Measurements from ENCODE around the gene INTS7. TPM values are rescaled to one million over a fixed set of nuclear protein-coding genes. Genes with fewer than 3 reads are reported as not detected.

Gene INTS7
- total RNA-seq, 2 donors from 2014 or later, result 11.0 to 18.5 TPM

DNA sequence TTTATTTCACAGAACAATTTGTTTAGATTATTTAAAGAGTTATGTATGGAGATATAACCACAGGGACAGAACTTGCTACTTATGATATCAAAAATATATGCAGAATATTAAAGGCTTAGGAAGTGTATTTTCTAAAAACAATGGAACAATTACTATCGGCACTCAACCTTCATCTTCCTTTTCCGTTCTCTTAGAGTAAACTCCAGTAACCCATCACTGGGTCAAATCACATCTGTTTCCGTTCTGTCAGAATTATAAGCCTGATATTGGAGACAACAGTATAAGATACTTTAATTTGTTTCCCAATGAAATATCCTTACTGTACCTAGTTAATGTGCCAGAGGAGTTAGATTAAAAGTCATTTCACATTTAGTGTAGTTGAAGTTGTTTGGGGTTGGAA lies 32.4 kb upstream of the INTS7 start:
- no peak overlapping the region for H3K27ac ChIP-seq
- no peak for DNase-seq
- no peaks in the 10 kb centered on the region for H3K4me1 ChIP-seq
- H3K9me3 ChIP-seq, result no peaks in the 10 kb centered on the region
- no peaks in the 10 kb centered on the region for H3K27me3 ChIP-seq
- no peak overlapping the region for H3K4me3 ChIP-seq
- intact Hi-C loops (cut with DNase I), result no loop called here
- TF ChIP-seq, protein P1, sequence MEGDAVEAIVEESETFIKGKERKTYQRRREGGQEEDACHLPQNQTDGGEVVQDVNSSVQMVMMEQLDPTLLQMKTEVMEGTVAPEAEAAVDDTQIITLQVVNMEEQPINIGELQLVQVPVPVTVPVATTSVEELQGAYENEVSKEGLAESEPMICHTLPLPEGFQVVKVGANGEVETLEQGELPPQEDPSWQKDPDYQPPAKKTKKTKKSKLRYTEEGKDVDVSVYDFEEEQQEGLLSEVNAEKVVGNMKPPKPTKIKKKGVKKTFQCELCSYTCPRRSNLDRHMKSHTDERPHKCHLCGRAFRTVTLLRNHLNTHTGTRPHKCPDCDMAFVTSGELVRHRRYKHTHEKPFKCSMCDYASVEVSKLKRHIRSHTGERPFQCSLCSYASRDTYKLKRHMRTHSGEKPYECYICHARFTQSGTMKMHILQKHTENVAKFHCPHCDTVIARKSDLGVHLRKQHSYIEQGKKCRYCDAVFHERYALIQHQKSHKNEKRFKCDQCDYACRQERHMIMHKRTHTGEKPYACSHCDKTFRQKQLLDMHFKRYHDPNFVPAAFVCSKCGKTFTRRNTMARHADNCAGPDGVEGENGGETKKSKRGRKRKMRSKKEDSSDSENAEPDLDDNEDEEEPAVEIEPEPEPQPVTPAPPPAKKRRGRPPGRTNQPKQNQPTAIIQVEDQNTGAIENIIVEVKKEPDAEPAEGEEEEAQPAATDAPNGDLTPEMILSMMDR (IDR thresholded peaks at IDR 0.05), result no peak
- H3K9ac ChIP-seq (ENCODE audit: low read depth in 2 of 2, low read length in 2 of 2), result no peak overlapping the region
- H3K36me3 ChIP-seq, result no peaks in the 10 kb centered on the region

DNA sequence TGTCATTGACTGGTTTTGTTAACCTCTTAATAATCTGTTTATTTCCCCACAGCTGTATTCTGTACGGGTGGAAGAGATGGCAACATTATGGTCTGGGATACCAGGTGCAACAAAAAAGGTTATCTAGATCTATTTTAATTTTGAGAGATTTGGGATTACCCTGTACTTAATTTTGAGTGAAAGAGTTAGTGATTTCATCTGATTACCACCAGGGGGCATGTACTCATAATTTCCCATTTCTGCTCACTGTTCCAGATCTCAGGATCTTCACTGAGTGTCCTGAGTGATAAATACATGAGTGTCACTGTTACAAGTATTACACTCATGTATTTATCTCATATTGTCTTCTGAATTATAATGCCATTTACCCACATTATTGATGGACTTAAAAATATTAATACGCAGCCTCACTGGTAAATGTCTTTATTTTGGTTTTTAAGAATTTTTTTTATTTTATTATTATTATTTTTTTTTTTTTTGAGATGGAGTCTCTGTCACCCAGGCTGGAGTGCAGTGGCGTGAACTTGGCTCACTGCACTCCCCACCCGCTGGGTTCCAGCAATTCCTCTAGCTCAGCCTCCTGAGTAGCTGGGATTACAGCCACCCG lies 27.6 kb upstream of the INTS7 start:
- Histone ChIP-seq H3K4me1 (no peaks in the 10 kb centered on the region), H3K27me3 (no peaks in the 10 kb centered on the region), H3K9ac (ENCODE audit: low read depth in 2 of 2, low read length in 2 of 2) (no peak overlapping the region), H3K4me3 (no peak overlapping the region), H3K27ac (no peak overlapping the region), H3K9me3 (no peaks in the 10 kb centered on the region), H3K36me3 (no peaks in the 10 kb centered on the region)
- intact Hi-C loops (cut with DNase I), result loop anchor here (5.0 kb wide), 1 partner anchor 394 kb away; no protein-coding TSS in a partner anchor
- no peak for DNase-seq
- TF ChIP-seq, protein P1 (IDR thresholded peaks at IDR 0.05), result peak; percentile 64

DNA sequence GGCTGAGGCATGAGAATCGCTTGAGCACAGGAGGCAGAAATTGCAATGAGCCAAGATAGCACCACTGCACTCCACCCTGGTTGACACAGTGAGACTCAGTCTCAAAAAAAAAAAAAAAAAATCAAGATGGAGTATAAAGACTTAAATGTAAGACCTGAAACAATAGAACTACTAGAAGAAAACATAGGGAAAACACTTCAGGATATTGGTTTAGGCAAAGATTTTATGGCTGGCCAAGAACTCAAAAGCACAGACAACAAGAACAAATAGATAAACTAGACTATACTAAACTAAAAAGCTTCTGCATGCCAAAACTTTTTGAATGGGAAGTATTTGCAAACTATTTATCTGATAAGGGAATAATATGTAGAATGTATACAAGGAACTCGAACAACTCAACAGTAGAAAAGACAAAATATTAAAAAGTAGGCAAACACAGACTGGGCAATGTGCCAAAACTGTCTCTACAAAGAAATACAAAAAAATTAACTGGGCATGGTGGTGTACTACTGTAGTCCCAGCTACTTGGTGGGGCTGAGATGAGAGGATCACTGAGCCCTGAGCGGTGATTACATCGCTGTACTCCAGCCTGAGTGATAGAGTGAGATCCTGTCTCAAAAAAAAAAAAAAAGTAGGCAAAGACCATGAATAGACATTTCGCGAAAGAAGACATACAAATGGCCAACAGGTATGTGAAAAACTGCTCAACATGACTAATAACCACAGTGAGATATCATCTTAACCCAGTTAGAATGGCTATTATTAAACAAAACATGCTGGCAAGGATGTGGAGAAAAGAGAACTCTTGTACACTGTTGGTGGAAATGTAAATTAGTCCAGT lies 25.5 kb upstream of the INTS7 start:
- Histone ChIP-seq H3K4me3 (no peak overlapping the region), H3K27ac (no peak overlapping the region), H3K9ac (ENCODE audit: low read depth in 2 of 2, low read length in 2 of 2) (no peak overlapping the region), H3K36me3 (no peaks in the 10 kb centered on the region), H3K9me3 (no peaks in the 10 kb centered on the region), H3K4me1 (no peaks in the 10 kb centered on the region), H3K27me3 (no peaks in the 10 kb centered on the region)
- DNase-seq, result no peak
- intact Hi-C loops (cut with DNase I), result loop anchor here (5.0 kb wide), 1 partner anchor 396 kb away; no protein-coding TSS in a partner anchor
- TF ChIP-seq, protein P1 (IDR thresholded peaks at IDR 0.05), result no peak

DNA sequence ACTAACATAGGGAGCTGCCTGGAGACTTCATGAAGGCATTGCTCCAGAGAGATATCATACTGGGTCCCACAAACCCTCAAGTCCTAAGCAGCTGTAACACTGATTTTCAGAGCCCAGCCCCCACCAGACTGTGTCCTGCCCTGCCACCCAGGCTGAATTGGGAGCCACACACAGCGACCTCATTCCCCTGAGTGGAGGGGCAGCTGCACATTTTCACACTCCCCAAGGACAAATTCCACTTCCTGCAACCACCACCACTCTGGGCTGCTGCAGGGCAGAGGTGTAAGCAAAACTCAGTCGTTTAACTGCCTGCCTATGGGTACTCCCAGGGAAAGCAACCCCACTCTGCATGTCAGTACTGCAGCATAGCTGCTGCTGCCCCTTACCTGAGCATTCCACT lies 20.0 kb upstream of the INTS7 start:
- intact Hi-C loops (cut with DNase I), result no loop called here
- H3K27me3 ChIP-seq, result no peaks in the 10 kb centered on the region
- no peak overlapping the region for H3K27ac ChIP-seq
- DNase-seq, result no peak
- TF ChIP-seq, protein P1 (IDR thresholded peaks at IDR 0.05), result no peak
- H3K9me3 ChIP-seq, result no peaks in the 10 kb centered on the region
- no peaks in the 10 kb centered on the region for H3K4me1 ChIP-seq
- H3K9ac ChIP-seq (ENCODE audit: low read depth in 2 of 2, low read length in 2 of 2), result no peak overlapping the region
- H3K36me3 ChIP-seq, result no peaks in the 10 kb centered on the region
- H3K4me3 ChIP-seq, result no peak overlapping the region

DNA sequence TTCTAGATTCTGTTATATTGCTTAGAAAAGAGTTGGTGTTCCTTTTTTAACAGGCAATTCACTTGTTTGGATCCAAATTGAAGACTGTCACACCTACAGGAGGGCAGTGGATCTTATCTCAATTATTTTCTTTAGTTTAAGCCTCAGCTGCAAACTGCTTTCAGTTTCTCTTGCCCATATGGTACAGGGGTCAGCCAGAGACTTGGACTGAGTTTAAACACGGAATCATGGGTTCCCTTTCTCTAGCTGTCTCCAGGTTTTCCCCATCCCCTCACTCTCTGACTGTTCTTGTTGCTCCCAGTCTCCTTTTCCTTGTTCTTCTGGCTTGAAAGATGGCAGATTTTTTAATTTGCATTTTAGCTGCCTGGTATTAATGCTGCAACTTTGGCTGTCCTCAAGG lies 18.6 kb upstream of the INTS7 start:
- intact Hi-C loops (cut with DNase I), result no loop called here
- H3K36me3 ChIP-seq, result no peaks in the 10 kb centered on the region
- TF ChIP-seq, protein P1 (IDR thresholded peaks at IDR 0.05), result no peak
- no peak overlapping the region for H3K4me3 ChIP-seq
- no peaks in the 10 kb centered on the region for H3K4me1 ChIP-seq
- H3K9me3 ChIP-seq, result no peaks in the 10 kb centered on the region
- no peak for DNase-seq
- no peak overlapping the region for H3K9ac ChIP-seq (ENCODE audit: low read depth in 2 of 2, low read length in 2 of 2)
- H3K27me3 ChIP-seq, result no peaks in the 10 kb centered on the region
- no peak overlapping the region for H3K27ac ChIP-seq

All from colonic mucosa (tissue), 4 donors.